ENCODE measurements around the gene LEAP2. TPM values are rescaled to one million over a fixed set of nuclear protein-coding genes. Genes with fewer than 3 reads are reported as not detected.

The LEAP2 gene
- total RNA-seq, 1 donor from 2014 or later = 0.91 TPM

DNA sequence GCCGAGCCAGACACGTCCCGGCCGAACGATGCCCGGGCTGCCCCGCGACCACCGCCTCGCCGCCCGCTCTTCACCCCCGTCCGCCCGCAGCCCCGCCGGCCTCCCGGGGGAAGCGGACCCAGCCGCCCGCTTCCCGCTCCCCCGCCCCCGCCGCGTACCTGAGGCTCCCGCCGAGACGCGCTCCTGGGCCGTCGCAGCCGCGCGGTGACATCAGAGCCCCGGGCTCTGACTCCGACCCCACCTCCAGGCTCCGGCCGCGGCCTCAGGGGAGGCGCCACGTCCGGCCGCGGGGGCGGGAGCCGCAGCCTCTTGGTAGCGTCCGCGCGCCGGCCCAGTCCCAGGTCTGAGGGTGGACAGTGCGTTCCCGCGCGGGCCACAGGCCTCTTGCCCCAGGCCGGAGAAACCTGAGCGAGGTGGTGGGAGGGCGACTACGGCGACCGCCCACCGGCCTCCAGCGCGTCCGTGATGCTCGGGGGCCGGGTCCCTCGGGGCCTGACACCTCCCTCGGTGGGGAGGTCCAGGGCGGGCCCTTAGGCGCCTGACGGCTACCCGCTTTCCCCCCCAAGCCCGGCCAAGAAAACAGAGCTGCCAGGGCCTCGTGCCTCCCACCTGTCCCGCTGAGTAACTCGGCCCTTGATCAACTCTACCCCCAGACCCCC, 42.9 kb upstream of the LEAP2 start, which contains the start of gene SHROOM1:
Gene SHROOM1, minus strand, starts transcription at position 212 of the 659 bp plus-strand sequence. CDS start 4,507 bp downstream, outside the sequence.
- no peak for DNase-seq (ENCODE audit: extremely low spot score, unreplicated experiment)
- Mint-ChIP-seq H3K27me3 (ENCODE audit: unreplicated experiment) (no peaks in the 10 kb centered on the region), H3K36me3 (ENCODE audit: unreplicated experiment) (no peaks in the 10 kb centered on the region), H3K27ac (ENCODE audit: unreplicated experiment) (peak within 1 kb of the TSS; percentile 75), H3K4me1 (ENCODE audit: unreplicated experiment) (peaks cover 14% of the 10 kb centered on the region), H3K4me3 (ENCODE audit: unreplicated experiment) (peak within 1 kb of the TSS; percentile 87), H3K9me3 (ENCODE audit: unreplicated experiment) (no peaks in the 10 kb centered on the region)
- TF ChIP-seq, protein P1, sequence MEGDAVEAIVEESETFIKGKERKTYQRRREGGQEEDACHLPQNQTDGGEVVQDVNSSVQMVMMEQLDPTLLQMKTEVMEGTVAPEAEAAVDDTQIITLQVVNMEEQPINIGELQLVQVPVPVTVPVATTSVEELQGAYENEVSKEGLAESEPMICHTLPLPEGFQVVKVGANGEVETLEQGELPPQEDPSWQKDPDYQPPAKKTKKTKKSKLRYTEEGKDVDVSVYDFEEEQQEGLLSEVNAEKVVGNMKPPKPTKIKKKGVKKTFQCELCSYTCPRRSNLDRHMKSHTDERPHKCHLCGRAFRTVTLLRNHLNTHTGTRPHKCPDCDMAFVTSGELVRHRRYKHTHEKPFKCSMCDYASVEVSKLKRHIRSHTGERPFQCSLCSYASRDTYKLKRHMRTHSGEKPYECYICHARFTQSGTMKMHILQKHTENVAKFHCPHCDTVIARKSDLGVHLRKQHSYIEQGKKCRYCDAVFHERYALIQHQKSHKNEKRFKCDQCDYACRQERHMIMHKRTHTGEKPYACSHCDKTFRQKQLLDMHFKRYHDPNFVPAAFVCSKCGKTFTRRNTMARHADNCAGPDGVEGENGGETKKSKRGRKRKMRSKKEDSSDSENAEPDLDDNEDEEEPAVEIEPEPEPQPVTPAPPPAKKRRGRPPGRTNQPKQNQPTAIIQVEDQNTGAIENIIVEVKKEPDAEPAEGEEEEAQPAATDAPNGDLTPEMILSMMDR (IDR thresholded peaks at IDR 0.05) = no peak

DNA sequence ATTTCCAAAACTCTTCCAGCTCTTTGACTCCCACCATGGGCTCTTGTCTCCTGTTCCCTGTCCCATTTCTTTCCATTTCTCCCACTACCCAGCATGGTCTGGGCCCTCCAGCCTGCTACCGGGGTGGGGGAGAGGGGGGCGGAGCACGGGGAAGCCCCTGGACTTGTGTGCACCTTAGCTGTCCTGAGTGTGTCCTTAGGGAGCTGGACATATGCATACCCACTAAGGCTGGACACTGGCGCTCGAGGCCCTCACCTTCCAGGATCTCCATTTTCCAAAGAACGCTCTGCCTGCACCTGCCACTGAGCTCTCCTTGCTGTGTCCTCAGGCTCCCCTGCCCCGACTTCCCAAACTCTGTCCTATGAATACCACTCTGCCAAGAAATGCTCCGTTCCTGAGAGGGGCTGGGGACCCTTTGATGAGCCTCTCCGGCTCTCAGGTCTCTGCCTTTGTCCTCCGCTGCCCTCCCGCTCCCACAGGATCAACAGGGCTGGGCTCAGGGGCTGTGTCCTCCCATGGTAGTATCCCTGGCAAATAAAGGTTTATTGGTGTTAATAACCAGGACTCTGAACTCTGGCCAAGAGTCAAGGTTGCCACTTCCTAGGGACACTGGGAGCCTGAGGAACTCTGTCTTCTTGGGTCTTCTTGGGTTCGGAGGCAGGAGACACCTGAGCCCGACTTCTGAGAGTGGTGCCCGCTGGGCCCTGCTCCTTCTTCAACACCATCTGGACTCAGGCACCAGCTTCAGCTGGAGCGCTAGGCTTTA, 42.2 kb upstream of the LEAP2 start:
- peak overlapping the region; percentile 14 for H3K27ac Mint-ChIP-seq (ENCODE audit: unreplicated experiment)
- no peak for DNase-seq (ENCODE audit: extremely low spot score, unreplicated experiment)
- H3K27me3 Mint-ChIP-seq (ENCODE audit: unreplicated experiment) = no peaks in the 10 kb centered on the region
- no peaks in the 10 kb centered on the region for H3K36me3 Mint-ChIP-seq (ENCODE audit: unreplicated experiment)
- TF ChIP-seq, protein P1 (IDR thresholded peaks at IDR 0.05) = no peak
- peaks cover 14% of the 10 kb centered on the region for H3K4me1 Mint-ChIP-seq (ENCODE audit: unreplicated experiment)
- H3K9me3 Mint-ChIP-seq (ENCODE audit: unreplicated experiment) = no peaks in the 10 kb centered on the region
- peak overlapping the region; percentile 71 for H3K4me3 Mint-ChIP-seq (ENCODE audit: unreplicated experiment)

DNA sequence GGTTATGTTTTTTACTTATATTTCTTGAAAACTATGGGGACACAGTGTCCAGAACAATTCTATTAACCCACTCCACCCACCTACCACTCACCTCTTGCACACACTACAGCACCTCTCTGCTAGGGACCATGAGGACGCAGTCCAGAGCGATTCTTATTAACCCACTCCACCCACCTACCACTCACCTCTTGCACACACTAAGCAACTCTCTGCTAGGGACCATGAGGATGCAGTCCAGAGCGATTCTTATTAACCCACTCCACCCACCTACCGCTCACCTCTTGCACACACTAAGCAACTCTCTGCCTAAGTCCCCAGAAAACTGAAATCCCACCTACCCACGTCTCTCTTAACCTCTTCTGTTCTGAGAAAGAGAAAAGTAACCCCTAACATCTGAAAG, 40.9 kb upstream of the LEAP2 start:
- Mint-ChIP-seq H3K4me1 (ENCODE audit: unreplicated experiment) (peaks cover 14% of the 10 kb centered on the region), H3K36me3 (ENCODE audit: unreplicated experiment) (no peaks in the 10 kb centered on the region), H3K4me3 (ENCODE audit: unreplicated experiment) (peak overlapping the region; percentile 8), H3K27ac (ENCODE audit: unreplicated experiment) (no peak overlapping the region), H3K27me3 (ENCODE audit: unreplicated experiment) (no peaks in the 10 kb centered on the region), H3K9me3 (ENCODE audit: unreplicated experiment) (no peaks in the 10 kb centered on the region)
- TF ChIP-seq, protein P1 (IDR thresholded peaks at IDR 0.05) = no peak
- DNase-seq (ENCODE audit: extremely low spot score, unreplicated experiment) = no peak

DNA sequence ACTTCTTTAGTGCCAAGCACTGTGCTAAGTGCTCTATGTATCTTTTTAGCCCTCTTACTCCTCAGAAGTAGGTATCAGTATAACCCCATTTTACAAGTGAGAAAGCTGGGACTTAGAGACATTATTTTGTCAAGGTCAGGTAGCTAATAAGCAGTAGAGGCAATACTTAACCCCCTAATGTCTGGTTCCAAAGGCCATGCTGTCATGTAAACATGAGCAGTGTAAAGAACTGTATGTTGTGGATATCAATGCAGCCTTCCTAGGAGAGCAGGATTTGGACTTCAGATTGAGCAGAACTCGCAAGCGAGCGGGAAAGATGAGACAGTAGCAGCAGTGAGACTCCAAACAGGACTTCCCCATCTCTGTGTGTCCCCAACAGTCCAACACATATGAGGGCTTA, 39.4 kb upstream of the LEAP2 start:
- Mint-ChIP-seq H3K9me3 (ENCODE audit: unreplicated experiment) (no peaks in the 10 kb centered on the region), H3K4me3 (ENCODE audit: unreplicated experiment) (no peak overlapping the region), H3K27me3 (ENCODE audit: unreplicated experiment) (no peaks in the 10 kb centered on the region), H3K36me3 (ENCODE audit: unreplicated experiment) (no peaks in the 10 kb centered on the region), H3K27ac (ENCODE audit: unreplicated experiment) (no peak overlapping the region), H3K4me1 (ENCODE audit: unreplicated experiment) (peaks cover 13% of the 10 kb centered on the region)
- TF ChIP-seq, protein P1 (IDR thresholded peaks at IDR 0.05) = no peak
- no peak for DNase-seq (ENCODE audit: extremely low spot score, unreplicated experiment)

DNA sequence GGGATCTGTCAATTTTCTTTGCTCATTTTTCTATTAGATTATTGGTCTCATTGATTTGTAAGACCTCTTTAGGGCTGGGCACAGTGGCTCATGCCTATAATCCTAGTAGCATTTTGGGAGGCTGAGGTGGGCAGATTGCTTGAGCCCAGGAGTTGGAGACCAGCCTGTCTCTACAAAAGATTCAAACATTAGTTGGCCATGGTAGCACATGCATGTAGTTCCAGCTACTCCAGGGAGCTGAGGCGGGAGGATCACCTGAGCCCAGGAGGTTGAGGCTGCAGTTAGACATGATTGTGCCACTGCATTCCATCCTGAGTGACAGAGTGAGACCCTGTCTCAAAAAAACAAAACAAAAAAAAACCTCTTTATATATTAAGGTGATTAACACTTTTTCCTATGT, 36.6 kb upstream of the LEAP2 start:
- no peak for DNase-seq (ENCODE audit: extremely low spot score, unreplicated experiment)
- Mint-ChIP-seq H3K27ac (ENCODE audit: unreplicated experiment) (no peak overlapping the region), H3K9me3 (ENCODE audit: unreplicated experiment) (no peaks in the 10 kb centered on the region), H3K4me1 (ENCODE audit: unreplicated experiment) (peaks cover 11% of the 10 kb centered on the region), H3K36me3 (ENCODE audit: unreplicated experiment) (no peaks in the 10 kb centered on the region), H3K27me3 (ENCODE audit: unreplicated experiment) (no peaks in the 10 kb centered on the region), H3K4me3 (ENCODE audit: unreplicated experiment) (no peak overlapping the region)
- TF ChIP-seq, protein P1 (IDR thresholded peaks at IDR 0.05) = no peak
